Measurements from ENCODE around the gene FOXF1. TPM values are rescaled to one million over a fixed set of nuclear protein-coding genes. Genes with fewer than 3 reads are reported as not detected.

FOXF1 gene
- total and polyA plus RNA-seq, 2 of the 13 experiments (the other 11 are each of a cell fraction or from before 2014, with no cell fraction given): not detected

- TF ChIP-seq NONO (IDR thresholded peaks at IDR 0.05): no peak
- peak; percentile 97 for TF ChIP-seq NONO (CRISPR knock-in tag; conservative IDR thresholded peaks at IDR 0.05)
- TF ChIP-seq ZNF441 (CRISPR knock-in tag; IDR thresholded peaks at IDR 0.05; ENCODE audit: borderline replicate concordance): 0 out of 2 replicates have a peak, but pooled peaks have one; percentile 65
- TF ChIP-seq ZFP36L1 (CRISPR knock-in tag; IDR thresholded peaks at IDR 0.05): peak; percentile 27; the same call in 1 of the 2 replicates
- peak; percentile 74; the same call in 1 of the 2 replicates for TF ChIP-seq ZNF704 (CRISPR knock-in tag; IDR thresholded peaks at IDR 0.05; ENCODE audit: borderline replicate concordance)
- peak; percentile 92 for TF ChIP-seq ZNF274 (CRISPR knock-in tag; IDR thresholded peaks at IDR 0.05)
- 0 out of 2 replicates have a peak, but pooled peaks have one; percentile 17 for TF ChIP-seq SMAD9 (CRISPR knock-in tag; IDR thresholded peaks at IDR 0.05)
- TF ChIP-seq SATB2 (CRISPR knock-in tag; IDR thresholded peaks at IDR 0.05): peak; percentile 83; the same call in 1 of the 2 replicates
- peak; percentile 99 for TF ChIP-seq ZFP36 (IDR thresholded peaks at IDR 0.05; ENCODE audit: borderline replicate concordance, low read depth, low read length, partially characterized antibody)
- TF ChIP-seq ZNF839 (CRISPR knock-in tag; IDR thresholded peaks at IDR 0.05; ENCODE audit: borderline replicate concordance): no peak
- peak; percentile 94 for TF ChIP-seq THAP11 (CRISPR knock-in tag; IDR thresholded peaks at IDR 0.05)
- TF ChIP-seq ZNF598 (CRISPR knock-in tag; IDR thresholded peaks at IDR 0.05; ENCODE audit: borderline replicate concordance): peak; percentile 83; the same call in 1 of the 2 replicates
- peak; percentile 59; the same call in 1 of the 2 replicates for TF ChIP-seq GATA4 (IDR thresholded peaks at IDR 0.05; ENCODE audit: borderline replicate concordance, low read depth)
- peak; percentile 63; the same call in 1 of the 2 replicates for TF ChIP-seq MYC (CRISPR knock-in tag; IDR thresholded peaks at IDR 0.05; ENCODE audit: borderline replicate concordance)
- TF ChIP-seq TFDP2 (CRISPR knock-in tag; IDR thresholded peaks at IDR 0.05): peak; percentile 83
- TF ChIP-seq SRSF4 (IDR thresholded peaks at IDR 0.05; ENCODE audit: low read depth, low read length, poor library complexity, severe bottlenecking): no peak
- no peak for TF ChIP-seq ZNF672 (CRISPR knock-in tag; IDR thresholded peaks at IDR 0.05)
- TF ChIP-seq CEBPG (CRISPR knock-in tag; IDR thresholded peaks at IDR 0.05): peak; percentile 51
- no peak for TF ChIP-seq ZNF18 (CRISPR knock-in tag; IDR thresholded peaks at IDR 0.05; ENCODE audit: insufficient replicate concordance)
- peak; percentile 73; the same call in 1 of the 2 replicates for TF ChIP-seq CBFB (CRISPR knock-in tag; IDR thresholded peaks at IDR 0.05)
Measured at GRCh38 chr16:86554917-86555703, 44.8 kb downstream of the FOXF1 start, which contains the start of gene MTHFSD (continued).

Data from HepG2 (cell line).